PC-9 (cell line): ENCODE results near the gene FAM209A.

Experiments
- EZH2 ChIP-seq: fragments of 200-600 bp; sonication (generic); IDR thresholded peaks from 2 replicates; pipeline ENCODE4 v1.8.0; 2017; ENCODE audit warnings: antibody characterized with exemption, low read depth
- TF ChIP-seq, protein P1 (sequence below): fragments of 200-600 bp; sonication (generic); conservative IDR thresholded peaks from 2 replicates; pipeline ENCODE4 v1.6.1; 2017; ENCODE audit warnings: mixed run types, antibody characterized with exemption, mild to moderate bottlenecking, moderate library complexity

DNA sequence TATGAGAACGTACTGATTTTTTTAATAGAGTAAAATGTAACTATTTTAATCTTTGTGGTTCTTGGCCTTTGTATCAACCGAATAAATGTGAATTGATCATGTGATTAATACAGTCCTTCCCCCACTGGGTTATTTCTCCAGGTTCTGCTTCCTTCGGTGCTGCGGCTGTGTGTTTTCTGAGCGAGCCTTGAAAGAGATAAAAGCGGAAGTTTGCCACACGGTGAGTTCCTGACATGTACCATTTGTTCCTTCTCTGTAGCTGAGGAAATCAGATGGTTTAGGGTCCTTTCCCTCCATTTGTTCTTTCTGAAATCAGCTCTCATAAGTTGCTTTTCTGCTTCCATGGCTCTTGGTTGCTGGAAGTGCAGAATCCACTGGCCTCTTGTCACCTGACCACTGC lies 40.6 kb upstream of the FAM209A start:
- TF ChIP-seq, protein P1, sequence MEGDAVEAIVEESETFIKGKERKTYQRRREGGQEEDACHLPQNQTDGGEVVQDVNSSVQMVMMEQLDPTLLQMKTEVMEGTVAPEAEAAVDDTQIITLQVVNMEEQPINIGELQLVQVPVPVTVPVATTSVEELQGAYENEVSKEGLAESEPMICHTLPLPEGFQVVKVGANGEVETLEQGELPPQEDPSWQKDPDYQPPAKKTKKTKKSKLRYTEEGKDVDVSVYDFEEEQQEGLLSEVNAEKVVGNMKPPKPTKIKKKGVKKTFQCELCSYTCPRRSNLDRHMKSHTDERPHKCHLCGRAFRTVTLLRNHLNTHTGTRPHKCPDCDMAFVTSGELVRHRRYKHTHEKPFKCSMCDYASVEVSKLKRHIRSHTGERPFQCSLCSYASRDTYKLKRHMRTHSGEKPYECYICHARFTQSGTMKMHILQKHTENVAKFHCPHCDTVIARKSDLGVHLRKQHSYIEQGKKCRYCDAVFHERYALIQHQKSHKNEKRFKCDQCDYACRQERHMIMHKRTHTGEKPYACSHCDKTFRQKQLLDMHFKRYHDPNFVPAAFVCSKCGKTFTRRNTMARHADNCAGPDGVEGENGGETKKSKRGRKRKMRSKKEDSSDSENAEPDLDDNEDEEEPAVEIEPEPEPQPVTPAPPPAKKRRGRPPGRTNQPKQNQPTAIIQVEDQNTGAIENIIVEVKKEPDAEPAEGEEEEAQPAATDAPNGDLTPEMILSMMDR: no peak
- TF ChIP-seq EZH2: no peak
